Measurements from ENCODE around the gene SHMT2.
A peak's percentile ranks its signal among the peaks of the same experiment; 100 is the strongest.

Gene SHMT2

GRCh38 chr12:57229046-57229633 lies 371 bp upstream of the SHMT2 start:
- DNase-seq: no peak

GRCh38 chr12:57230381-57231155 lies 1.1 kb downstream of the SHMT2 start:
- no peak for DNase-seq

GRCh38 chr12:57231276-57232021 lies 1.9 kb downstream of the SHMT2 start:
- DNase-seq: no peak

GRCh38 chr12:57232156-57232756 lies 2.7 kb downstream of the SHMT2 start:
- DNase-seq: no peak

- DNase-seq: no peak
These were observed 4.1 kb downstream of the SHMT2 start for GRCh38 chr12:57233357-57234232.

GRCh38 chr12:57234233-57234570 lies 4.7 kb downstream of the SHMT2 start:
- DNase-seq: no peak

- no peak for DNase-seq
These were observed 5.1 kb downstream of the SHMT2 start for GRCh38 chr12:57234571-57235016.

- no peak for DNase-seq
These were observed 5.7 kb downstream of the SHMT2 start for GRCh38 chr12:57235017-57235727.

- no peak for DNase-seq
These were observed 6.2 kb downstream of the SHMT2 start for GRCh38 chr12:57235728-57236131.

- DNase-seq: no peak
These were observed 6.9 kb downstream of the SHMT2 start for GRCh38 chr12:57236201-57236924.

- no peak for DNase-seq
These were observed 7.5 kb downstream of the SHMT2 start for GRCh38 chr12:57236925-57237595.

GRCh38 chr12:57237596-57237931 lies 8.1 kb downstream of the SHMT2 start:
- DNase-seq: no peak

- DNase-seq: peak; percentile 43
These were observed 8.7 kb downstream of the SHMT2 start for GRCh38 chr12:57237932-57238853.

- peak; percentile 91 for DNase-seq
These were observed 9.5 kb downstream of the SHMT2 start for GRCh38 chr12:57238854-57239554.

GRCh38 chr12:57239587-57240065 lies 10.1 kb downstream of the SHMT2 start:
- DNase-seq: no peak

GRCh38 chr12:57240066-57240921 lies 10.8 kb downstream of the SHMT2 start:
- peak; percentile 78 for DNase-seq

- peak; percentile 30 for DNase-seq
These were observed 11.5 kb downstream of the SHMT2 start for GRCh38 chr12:57240926-57241401.
